ENCODE measurements around the gene NAA35.
"Not testable (repeated sequence)": the region's sequence is repeated elsewhere in the genome, so short reads cannot be mapped to it uniquely, and the experiment has no call there.

The NAA35 gene

DNA sequence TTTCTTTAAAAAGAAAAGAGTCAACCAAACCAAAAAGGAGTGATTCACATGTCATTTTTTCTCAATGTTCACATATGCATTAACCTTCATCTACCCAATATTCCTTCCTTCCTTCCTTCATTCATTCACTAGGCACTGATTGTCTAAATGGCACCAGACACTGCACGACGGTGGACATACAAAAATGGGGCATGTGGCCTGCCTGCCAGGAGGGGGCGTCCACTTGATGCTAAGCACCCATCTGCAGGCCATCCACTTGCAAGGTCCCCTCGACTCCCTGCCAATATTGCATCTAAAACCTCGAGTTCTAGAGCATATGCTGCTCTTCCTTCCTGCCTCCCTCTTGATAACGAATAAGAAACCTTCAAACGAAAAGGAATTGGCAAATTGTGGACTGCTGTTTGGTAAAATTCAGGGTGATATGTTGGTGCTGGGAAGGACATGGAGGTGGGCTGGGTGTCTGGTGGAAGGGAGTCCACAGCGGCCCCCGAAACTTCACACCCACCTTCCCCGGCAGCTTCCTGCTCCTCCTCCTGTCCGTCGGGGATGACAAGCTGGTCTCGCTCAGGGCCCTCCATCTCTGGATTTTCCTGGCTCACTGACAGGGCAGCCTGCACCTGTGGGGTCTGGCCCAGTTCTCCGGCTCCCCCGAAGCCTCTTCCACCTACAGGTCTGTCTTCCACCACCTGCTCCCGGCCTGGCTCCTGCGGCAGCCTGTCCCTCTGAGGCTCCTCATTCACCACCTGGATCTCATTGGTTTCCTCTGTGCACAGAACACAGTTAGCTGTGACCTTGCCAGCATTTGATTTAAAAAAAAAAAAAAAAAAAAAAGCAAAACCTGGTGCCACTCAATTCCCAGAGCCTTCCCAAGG, 94.2 kb downstream of the NAA35 start:
- DNase-seq (ENCODE audit: low spot score): peak; percentile 81

DNA sequence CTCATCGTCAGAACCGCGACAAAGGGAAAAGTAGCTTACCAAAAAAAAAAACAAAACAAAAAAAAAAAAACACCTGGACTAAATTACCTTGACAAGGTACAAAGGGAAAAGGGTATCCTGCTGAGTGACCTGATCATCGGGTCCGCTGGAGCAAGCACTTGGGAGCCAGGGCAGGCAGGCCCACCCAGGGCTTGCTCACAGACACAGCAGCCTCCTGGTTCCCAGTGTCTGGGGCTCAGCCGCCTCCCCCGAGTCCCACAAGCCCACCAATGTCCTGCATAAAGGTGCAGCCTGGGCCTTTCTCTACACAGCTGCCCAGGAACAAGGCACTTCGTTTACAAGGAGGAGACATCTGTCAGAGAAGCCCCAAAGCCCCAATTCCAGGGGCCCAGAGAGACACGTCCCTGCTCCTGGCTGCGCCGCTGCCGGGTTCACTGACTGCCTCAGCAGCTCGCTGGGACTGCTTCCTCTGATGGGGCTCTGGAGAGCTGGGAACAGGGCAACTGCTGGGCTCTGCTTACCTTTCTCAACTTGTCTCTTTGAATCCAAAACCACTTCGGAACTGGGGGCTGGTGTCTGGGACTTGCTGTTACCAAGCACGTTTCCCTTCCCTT, 95.0 kb downstream of the NAA35 start:
- DNase-seq (ENCODE audit: low spot score): no peak

DNA sequence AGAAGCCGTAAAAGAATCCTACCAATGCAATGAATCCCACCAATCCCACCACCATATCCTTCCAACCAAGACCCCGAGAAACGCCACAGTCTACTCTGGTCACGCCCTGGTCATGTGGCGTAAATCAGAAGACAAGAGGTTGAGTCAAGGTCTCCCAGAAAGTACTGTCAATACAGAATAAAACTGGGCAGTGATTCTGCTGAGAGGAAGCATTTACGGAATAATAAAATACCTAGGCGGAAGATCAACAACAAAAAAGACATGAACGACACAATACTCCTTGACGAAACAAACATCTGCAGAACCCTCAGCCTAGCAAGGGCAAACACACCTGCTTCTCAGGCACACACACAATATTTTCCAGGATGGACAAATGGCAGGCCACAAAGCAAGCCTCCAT, 95.6 kb downstream of the NAA35 start:
- DNase-seq (ENCODE audit: low spot score): no peak

DNA sequence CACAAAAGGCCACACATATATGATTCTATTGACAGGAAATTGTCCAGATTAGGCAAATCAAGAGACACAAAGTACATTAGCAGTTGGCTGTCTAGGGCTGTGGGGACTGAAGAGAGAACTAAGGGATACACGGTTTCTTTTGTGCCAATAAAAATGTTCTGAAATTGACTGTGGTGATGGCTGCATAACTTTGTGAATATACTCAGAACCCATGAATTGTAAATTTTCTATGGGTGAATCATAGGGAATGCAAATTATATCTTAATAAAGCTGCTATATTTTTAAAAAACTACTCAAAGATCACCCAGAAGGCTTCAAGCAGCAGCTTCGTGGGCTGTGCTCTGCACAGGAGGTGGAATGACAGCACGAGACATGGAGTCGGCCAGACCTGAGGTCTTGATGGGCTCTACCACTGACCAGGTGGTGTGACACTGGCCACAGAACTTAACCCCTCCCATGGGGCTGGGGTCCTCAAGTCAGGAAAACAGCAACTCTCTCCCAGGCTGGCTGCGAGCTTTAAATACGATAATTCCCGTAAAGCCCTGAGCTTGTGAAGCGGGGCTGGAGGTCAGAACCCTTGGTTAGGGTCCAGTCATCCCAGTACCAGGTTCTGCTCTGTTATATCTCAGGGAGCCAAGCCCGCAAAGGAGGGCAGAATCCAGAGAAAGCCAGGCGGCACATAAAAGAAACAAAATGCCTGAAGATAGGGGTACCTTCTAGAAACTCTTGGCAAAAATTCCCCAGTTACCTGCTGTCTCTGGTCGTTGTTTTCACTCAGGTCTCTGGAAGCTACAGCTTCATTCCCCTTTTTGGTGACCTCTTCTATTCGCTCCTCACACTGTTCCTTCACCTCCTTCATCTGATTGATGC, 99.3 kb downstream of the NAA35 start:
- DNase-seq (ENCODE audit: low spot score): no peak

DNA sequence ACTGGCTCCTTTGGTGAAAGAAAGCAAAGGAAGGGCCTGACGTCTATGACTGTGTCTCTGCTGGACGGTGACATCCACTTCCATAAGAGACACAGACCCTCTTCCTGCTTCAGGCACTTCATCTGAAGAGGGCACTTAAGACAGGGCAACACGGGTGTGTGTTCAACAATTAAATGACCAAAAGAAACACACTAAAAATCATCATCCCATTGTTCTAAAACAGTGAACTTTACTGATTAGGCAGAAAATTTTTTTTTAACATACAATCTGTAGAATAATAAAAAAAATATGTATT, 99.9 kb downstream of the NAA35 start:
- DNase-seq (ENCODE audit: low spot score): no peak

DNA sequence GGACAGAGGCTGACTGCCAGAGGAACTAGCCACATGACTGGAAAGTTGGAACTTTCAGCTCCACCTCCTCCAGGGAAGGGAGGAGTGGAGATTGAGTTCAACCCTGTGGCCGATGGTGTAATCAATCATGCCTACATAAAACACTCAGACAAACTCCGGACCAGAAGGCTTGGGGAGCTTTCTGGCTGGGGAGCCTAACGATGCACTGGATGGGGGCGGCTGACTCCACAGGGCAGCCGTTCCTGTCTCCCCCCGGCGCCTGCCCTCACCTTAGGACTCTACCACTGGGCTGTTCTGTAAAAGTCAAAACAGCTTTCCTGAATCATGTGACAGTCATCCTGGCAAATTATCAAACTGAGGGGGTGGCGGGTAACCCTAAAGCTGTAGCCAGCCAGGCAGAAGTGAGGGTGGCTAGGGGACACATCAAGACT, 100.4 kb downstream of the NAA35 start:
- DNase-seq (ENCODE audit: low spot score): no peak

DNA sequence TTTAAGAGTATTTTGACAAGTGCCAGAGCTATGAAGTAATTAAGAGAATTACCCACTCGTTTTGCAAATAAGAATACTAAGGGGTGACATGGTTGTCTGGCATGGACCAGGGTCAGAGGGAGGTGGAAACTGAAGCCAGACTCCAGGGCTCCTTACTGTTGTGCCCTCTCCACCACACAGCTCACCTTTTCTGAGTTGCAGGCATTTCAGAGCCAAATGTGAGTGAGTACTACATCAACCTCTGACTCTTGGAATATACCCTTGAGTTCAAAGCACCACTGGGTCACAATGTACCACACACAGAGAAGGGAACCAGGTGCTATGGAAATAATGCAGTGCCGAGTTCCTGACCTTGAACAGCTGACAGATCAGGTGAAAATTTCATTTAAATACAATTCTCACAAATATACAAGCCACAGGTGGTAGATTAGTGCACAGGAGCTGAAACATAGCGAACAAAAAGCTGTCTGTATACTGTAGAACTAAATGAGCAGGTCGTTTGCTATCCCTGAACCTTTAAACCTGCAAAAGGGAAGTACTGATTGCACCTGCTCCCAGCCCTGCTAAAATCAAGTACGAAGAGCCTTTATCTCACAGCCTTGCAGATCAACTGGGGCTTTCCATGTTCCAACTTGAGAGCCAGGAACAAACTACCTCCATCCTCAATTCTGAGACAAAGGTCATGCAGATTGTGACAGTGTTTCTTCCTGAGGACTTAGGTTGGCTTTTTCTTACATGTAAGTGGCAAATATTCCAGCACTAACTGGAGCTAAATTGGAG, 101.4 kb downstream of the NAA35 start:
- DNase-seq (ENCODE audit: low spot score): no peak

DNA sequence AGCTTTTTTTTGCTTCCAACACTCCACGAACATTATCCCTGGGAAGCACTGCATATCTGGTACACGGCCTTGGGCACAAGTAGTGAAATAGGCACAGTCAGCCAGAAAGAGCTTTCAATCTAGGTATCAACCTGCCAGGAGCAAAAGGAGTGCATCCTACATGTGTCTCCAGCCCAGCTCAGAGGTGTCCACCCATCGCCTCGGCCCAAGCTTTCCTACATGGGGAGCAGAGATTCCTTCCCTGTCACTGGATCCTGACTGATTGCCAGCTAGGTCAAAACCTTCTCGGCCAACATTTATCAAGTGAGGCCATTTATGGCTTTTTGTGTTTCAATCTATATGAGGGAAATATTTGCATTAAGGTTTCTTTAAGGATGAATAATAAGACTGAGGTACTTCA, 102.6 kb downstream of the NAA35 start:
- no peak for DNase-seq (ENCODE audit: low spot score)

DNA sequence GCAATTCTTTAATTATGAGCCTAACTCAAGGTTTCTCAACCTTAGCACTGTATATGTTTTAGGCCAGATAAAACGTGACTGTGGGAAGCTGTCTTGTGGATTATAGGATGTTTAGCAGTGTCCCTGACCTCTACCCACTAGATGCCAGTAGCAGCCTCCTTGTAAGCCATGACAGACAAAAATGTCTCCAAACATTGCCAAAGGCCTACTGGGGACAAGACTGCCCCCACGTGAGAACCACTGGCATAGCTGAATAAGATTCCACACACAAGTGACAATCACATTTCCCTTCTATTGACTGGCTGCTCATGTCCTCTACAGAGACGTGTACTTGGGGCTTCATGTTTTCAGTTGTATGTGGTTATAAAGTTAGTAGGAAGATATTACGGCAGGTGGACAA, 103.1 kb downstream of the NAA35 start:
- DNase-seq (ENCODE audit: low spot score): no peak

DNA sequence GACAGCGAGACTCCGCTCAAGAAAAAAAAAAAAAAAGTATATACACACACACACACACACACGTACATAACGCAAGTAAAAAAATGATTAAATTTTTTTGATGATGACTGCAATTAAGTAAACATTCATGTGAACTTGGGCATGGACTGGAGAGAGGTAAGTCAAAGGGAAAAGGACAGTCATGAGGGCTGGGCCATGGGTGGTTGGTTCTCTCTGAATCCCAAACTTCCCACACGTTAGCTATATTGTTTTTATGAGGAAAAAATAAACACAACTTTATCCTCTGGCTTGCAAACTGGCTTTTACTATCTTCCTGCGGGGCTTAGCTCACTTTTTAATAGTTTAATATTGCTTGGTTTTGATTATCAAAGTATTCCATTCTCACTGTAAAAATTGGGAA, 104.7 kb downstream of the NAA35 start:
- DNase-seq (ENCODE audit: low spot score): no peak

DNA sequence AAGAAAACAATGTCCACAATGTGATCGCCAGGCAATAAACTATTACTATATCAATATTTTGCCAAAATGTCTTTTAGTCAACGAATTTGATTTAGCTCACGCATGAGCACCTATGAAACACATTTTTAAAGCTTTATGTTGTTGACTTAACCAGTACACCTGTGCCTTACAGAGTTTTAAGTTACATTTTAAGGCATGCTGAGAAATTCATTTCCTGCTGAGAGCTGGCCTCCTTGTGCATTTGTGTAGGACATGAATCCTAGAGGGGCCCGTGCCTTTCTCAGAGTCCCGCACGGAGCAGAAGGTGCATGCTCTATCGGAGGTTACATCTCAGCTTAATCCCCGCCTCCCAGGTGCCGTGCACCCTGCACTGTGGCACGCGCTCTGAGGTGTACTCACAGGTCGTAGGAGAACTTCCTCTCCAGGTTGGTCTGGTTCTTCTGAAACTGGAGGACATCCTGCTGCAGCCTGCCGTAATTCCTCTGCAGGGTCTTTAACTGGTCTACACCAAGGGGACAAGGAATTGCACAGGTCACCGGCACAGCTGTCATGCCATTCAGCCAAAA, 105.2 kb downstream of the NAA35 start:
- DNase-seq (ENCODE audit: low spot score): no peak

DNA sequence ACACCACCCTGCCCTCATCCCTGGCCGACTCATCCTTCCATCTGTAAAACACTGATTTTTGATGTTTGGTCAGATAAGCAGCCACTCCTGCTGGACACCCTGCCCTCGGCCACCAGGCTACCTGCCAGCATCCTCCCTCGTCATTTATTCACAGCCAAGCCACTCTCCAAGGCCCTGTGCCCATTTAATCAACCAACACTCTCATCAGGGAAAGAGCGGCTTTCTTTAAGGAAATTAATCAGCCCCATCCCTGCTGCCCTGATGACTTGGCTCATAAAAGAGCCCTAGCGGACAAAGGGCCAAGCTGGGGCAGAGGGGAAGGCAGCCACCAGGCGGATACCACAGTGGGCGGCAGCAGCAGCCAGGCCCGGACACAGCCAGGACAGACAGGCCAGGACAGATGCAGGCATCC, 106.0 kb downstream of the NAA35 start:
- no peak for DNase-seq (ENCODE audit: low spot score)

DNA sequence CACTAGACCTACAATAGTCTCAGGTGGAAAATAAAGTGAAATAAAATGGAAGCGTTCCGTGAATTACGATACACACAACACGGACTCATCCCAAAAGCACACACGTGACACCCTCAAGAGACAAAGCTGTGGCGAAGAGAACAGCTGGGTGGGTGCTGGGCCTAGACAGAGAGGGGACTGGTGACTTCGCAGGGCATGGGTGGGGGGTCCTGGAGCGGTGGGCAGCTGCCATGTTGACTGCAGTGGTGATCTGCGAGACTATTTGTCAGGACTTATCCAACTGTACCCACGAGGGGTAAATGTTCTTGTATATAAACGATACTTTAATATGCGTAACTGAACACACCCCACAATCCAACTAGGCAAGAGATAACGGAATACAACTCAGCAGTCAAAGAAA, 106.4 kb downstream of the NAA35 start:
- DNase-seq (ENCODE audit: low spot score): no peak

DNA sequence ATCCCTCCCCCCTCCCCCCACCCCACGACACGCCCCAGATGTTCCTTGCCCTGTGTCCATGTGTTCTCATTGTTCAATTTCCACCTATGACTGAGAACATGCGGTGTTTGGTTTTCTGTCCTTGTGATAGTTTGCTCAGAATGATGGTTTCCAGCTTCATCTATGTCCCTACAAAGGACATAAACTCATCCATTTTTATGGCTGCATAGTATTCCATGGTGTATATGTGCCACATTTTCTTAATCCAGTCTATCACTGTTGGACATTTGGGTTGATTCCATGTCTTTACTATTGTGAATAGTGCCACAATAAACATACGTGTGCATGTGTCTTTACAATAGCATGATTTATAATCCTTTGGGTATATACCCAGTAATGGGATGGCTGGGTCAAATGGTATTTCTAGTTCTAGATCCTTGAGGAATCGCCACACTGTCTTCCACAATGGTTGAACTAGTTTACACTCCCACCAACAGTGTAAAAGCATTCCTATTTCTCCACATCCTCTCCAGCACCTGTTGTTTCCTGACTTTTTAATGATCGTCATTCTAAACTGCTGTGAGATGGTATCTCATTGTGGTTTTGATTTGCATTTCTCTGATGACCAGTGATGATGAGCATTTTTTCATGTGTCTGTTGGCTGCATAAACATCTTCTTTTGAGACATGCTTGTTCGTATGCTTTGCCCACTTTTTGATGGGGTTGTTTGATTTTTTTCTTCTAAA, 107.2 kb downstream of the NAA35 start:
- not testable (repeated sequence) for DNase-seq (ENCODE audit: low spot score)

DNA sequence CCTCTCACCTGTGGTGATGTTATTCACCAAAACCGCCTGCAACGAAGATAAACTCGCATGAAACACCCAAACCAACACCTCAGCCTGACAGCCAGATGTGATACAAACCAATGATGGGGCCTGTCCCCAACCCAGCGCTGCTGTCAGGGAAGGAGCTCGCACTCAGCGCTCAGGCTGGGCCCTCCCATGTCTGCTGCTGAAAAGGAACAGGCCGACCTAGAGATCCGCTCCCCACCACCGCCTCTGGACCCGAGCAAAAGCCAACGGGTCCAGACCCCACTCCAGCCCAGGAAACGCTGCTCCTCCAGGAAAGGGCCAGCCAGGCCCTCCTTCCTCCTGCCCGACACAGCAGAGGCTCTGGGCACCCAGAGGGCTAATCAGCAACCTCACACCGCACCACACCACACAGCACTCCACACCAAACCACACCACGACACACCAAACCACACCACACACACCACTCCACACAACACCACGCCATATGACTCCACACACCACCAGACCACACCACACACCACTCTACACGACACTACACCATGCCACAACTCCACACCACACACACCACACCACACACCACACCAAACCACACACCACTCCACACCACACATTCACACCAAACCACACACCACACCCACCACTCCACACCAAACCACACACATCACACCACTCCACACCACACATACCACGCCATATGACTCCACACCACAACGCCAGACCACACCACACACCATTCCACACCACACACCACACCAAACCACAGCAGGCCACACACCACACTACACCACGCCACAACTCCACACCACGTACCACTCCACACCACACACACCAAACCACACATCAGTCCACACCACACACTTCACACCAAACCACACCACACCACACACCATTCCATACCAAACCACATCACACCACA, 111.9 kb downstream of the NAA35 start:
- DNase-seq (ENCODE audit: low spot score): no peak

DNA sequence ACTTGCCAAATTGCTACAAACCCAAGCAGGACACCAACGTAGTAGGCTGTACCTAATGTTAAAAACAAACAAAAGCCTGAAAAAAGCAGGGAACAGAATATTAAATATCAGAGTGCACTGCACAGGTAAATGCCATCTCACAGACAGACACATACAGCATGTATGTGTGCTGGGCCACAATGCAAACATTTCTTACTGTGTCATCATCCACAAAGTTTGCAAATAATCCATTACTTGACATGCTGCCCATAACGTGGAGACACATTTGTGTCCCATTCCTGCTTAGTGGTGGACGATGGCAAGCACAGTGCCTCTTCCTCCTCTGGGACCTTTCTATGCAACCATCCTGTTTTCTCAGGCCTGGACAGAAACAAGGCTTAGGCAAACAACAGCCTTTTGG, 113.7 kb downstream of the NAA35 start:
- DNase-seq (ENCODE audit: low spot score): no peak

DNA sequence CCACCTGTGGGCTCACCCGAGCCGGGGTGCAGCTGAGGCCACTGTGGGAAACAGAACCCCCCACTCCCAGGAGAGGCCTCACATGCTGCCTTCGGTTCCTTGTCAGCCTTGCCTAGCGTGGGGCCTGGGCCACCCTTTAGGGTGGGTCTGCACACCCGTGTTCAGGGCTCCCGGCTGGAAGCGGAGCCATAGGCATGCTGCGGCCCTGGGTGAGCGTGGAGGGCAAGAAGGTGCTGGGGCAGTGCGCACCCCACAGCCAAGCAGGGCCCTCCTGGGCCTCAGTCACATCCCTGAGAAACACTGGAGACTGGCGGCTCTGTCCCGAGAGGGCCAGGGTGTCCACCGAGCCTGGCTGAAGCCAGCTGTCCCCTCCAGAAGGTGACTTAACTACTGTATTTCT, 116.5 kb downstream of the NAA35 start:
- DNase-seq (ENCODE audit: low spot score): no peak

DNA sequence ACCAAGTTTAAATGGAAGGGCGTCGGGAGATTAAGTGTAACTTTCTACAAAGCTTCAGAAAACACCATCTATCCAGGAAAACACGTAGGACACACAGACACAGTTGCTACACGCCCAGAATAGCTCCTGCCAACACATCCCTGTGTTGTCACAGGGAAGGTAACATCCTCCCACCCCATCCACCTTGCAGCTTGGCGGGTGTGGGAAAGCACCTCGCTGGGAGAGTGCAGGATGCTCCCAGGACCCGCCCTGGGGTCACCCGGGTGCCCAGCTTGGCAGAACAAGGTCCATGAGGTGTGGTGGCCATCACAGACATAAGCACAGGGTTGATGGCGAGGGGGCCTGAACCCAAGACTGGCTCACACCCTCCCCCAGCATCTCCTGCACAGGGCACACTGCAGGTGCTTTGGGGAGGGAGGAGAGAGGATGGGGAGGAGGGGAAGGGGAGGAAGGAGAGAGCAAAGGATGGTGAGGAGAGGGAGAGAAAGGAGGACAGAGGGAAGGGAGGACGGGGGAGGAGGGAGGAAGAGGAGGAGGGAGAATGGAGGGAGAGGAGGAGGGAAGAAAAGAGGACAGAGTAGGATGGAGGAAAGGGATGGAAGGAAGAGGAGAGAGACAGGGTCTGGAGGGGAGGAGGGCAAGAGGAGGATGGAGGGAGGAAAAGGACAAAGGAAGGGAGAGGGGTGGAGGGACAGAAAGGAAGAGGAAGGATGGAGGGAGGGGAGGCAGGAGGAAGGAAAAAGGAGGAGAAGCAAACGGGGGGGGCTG, 121.2 kb downstream of the NAA35 start:
- DNase-seq (ENCODE audit: low spot score): no peak

Measured in D341Med (cell line).